SK-N-SH treated with all-trans-retinoic acid at 6 μM for 48 hours (cell line): ENCODE results near the gene NUMB.

ENCODE experiments used
- ATAC-seq: fragments of 200-7000 bp; cut with Tn5 transposase; 3 replicates; pipeline ENCODE4 v1.9.1; 2020; ENCODE audit warnings: mild to moderate bottlenecking, moderate library complexity
- BACH2 ChIP-seq: fragments of 250-450 bp; sonication (Bioruptor Pico); IDR thresholded peaks from 2 replicates; pipeline ENCODE4 v1.9.0; 2021; ENCODE audit warnings: mild to moderate bottlenecking, borderline replicate concordance
- CSDC2 ChIP-seq: fragments of 250-450 bp; sonication (Bioruptor Pico); IDR thresholded peaks from 2 replicates; pipeline ENCODE4 v1.5.0; 2020; ENCODE audit warnings: mild to moderate bottlenecking, moderate library complexity
- ESRRG ChIP-seq: fragments of 250-450 bp; sonication (Bioruptor Pico); IDR thresholded peaks from 2 replicates; pipeline ENCODE4 v1.6.1; 2021; ENCODE audit warnings: mild to moderate bottlenecking
- GLIS3 ChIP-seq: fragments of 250-450 bp; sonication (Bioruptor Pico); IDR thresholded peaks from 2 replicates; pipeline ENCODE4 v1.5.0; 2020; ENCODE audit warnings: mild to moderate bottlenecking, moderate library complexity
- ISL1 ChIP-seq: fragments of 250-450 bp; sonication (Bioruptor Pico); IDR thresholded peaks from 2 replicates; pipeline ENCODE4 v2.1.2; 2022; ENCODE audit warnings: mild to moderate bottlenecking, moderate library complexity
- OSR1 ChIP-seq: fragments of 250-450 bp; sonication (Bioruptor Pico); IDR thresholded peaks from 2 replicates; pipeline ENCODE4 v1.8.0; 2022; ENCODE audit warnings: moderate library complexity, mild to moderate bottlenecking, inconsistent platforms
- PATZ1 ChIP-seq: fragments of 250-450 bp; sonication (Bioruptor Pico); IDR thresholded peaks from 2 replicates; pipeline ENCODE4 v1.8.0; 2020; ENCODE audit warnings: mild to moderate bottlenecking, moderate library complexity, borderline replicate concordance
- POU6F1 ChIP-seq: fragments of 250-450 bp; sonication (Bioruptor Pico); IDR thresholded peaks from 2 replicates; pipeline ENCODE4 v1.8.0; 2021; ENCODE audit warnings: low read depth, mild to moderate bottlenecking, moderate library complexity, borderline replicate concordance
- PPARA ChIP-seq: fragments of 250-450 bp; sonication (Bioruptor Pico); IDR thresholded peaks from 2 replicates; pipeline ENCODE4 v1.5.0; 2020; ENCODE audit warnings: mild to moderate bottlenecking, borderline replicate concordance
- SNAI2 ChIP-seq: fragments of 250-450 bp; sonication (Bioruptor Pico); IDR thresholded peaks from 2 replicates; pipeline ENCODE4 v1.5.0; 2020; ENCODE audit warnings: mild to moderate bottlenecking, moderate library complexity
- TCF4 ChIP-seq: fragments of 250-450 bp; sonication (Bioruptor Pico); IDR thresholded peaks from 2 replicates; pipeline ENCODE4 v1.8.0; 2021; ENCODE audit warnings: mild to moderate bottlenecking, moderate library complexity, borderline replicate concordance
- TOX ChIP-seq: fragments of 250-450 bp; sonication (Bioruptor Pico); IDR thresholded peaks from 2 replicates; pipeline ENCODE4 v1.8.0; 2021; ENCODE audit warnings: mild to moderate bottlenecking, moderate library complexity, borderline replicate concordance
- TSHZ2 ChIP-seq: fragments of 250-450 bp; sonication (Bioruptor Pico); IDR thresholded peaks from 2 replicates; pipeline ENCODE4 v1.5.0; 2020; ENCODE audit warnings: mild to moderate bottlenecking, moderate library complexity
- ZC3H10 ChIP-seq: fragments of 250-450 bp; sonication (Bioruptor Pico); IDR thresholded peaks from 2 replicates; pipeline ENCODE4 v1.5.1; 2021; ENCODE audit warnings: mild to moderate bottlenecking, moderate library complexity
- ZFP3 ChIP-seq: fragments of 250-450 bp; sonication (Bioruptor Pico); IDR thresholded peaks from 2 replicates; pipeline ENCODE4 v1.5.0; 2020; ENCODE audit warnings: mild to moderate bottlenecking, moderate library complexity
- ZFP30 ChIP-seq: fragments of 450-650 bp; formaldehyde crosslinking; IDR thresholded peaks from 2 replicates; pipeline ENCODE4 v1.5.0; 2022; ENCODE audit warnings: mild to moderate bottlenecking, moderate library complexity
- ZNF565 ChIP-seq: fragments of 450-650 bp; formaldehyde crosslinking; conservative IDR thresholded peaks from 2 replicates; pipeline ENCODE4 v1.5.0; 2020; ENCODE audit warnings: low read depth, mild to moderate bottlenecking, moderate library complexity
- ZNF70 ChIP-seq: fragments of 450-650 bp; formaldehyde crosslinking; IDR thresholded peaks from 2 replicates; pipeline ENCODE4 v1.5.0; 2020; ENCODE audit warnings: mild to moderate bottlenecking, moderate library complexity
- ZNF8 ChIP-seq: fragments of 450-650 bp; formaldehyde crosslinking; IDR thresholded peaks from 2 replicates; pipeline ENCODE4 v1.5.0; 2020; ENCODE audit warnings: mild to moderate bottlenecking, moderate library complexity
- TF ChIP-seq, protein P1 (sequence below): fragments of 250-450 bp; sonication (Bioruptor Pico); IDR thresholded peaks from 2 replicates; pipeline ENCODE4 v1.5.1; 2020; ENCODE audit warnings: low read depth, mild to moderate bottlenecking, moderate library complexity

The NUMB gene

DNA sequence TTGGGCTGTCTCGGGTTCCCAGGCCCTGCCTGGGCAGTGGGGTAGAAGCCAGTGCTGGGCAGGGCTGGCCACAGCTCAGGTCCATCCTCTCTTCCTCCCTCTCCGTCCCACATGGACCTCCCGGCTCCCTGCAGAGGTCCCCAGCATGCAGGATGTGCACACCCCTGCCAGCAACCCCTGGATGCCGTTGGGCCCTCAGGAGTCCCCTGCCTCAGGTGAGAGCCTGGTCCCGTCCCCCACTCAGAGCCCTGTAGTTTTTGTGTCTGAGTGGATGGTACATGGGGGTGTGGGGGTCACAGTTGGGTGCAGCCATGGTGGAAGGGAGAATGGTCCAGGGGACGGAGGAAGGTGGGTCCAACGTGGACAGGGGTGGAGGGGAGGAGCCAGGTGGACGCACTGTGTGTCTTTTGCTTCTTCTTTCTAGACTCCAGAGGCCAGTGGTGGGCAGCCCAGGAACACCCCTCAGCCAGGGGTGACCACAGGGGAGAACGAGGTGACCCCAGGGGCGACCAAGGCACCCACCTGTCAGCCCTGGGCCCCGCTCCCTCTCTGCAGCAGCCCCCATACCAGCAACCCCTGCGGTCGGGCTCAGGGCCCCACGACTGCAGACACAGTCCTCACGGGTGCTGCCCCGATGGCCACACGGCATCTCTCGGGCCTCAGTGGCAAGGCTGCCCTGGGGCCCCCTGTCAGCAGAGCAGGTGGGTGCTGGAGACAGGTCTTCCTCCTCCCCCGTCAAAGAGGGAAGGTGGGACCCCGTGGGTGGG is 199.3 kb downstream of the NUMB start:
- TF ChIP-seq PPARA (CRISPR knock-in tag) (no peak), ISL1 (CRISPR knock-in tag) (no peak), ZNF70 (CRISPR knock-in tag) (no peak), ZFP3 (no peak), TOX (CRISPR knock-in tag) (no peak), ZC3H10 (CRISPR knock-in tag) (no peak), ZFP30 (CRISPR knock-in tag) (no peak)
- TF ChIP-seq, protein P1, sequence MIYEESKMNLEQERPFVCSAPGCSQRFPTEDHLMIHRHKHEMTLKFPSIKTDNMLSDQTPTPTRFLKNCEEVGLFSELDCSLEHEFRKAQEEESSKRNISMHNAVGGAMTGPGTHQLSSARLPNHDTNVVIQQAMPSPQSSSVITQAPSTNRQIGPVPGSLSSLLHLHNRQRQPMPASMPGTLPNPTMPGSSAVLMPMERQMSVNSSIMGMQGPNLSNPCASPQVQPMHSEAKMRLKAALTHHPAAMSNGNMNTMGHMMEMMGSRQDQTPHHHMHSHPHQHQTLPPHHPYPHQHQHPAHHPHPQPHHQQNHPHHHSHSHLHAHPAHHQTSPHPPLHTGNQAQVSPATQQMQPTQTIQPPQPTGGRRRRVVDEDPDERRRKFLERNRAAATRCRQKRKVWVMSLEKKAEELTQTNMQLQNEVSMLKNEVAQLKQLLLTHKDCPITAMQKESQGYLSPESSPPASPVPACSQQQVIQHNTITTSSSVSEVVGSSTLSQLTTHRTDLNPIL (CRISPR knock-in tag), result no peak
- ATAC-seq, result no peak

- TF ChIP-seq ZFP30 (CRISPR knock-in tag) (no peak), PPARA (CRISPR knock-in tag) (no peak), ESRRG (CRISPR knock-in tag) (no peak), ZNF8 (CRISPR knock-in tag) (no peak), ZC3H10 (CRISPR knock-in tag) (no peak), GLIS3 (CRISPR knock-in tag) (no peak), BACH2 (no peak), TOX (CRISPR knock-in tag) (no peak), OSR1 (no peak), POU6F1 (no peak), TCF4 (CRISPR knock-in tag) (no peak), ZFP3 (no peak), TSHZ2 (CRISPR knock-in tag) (no peak)
Measured at GRCh38 chr14:73258076-73258475, 200.3 kb downstream of the NUMB start.

DNA sequence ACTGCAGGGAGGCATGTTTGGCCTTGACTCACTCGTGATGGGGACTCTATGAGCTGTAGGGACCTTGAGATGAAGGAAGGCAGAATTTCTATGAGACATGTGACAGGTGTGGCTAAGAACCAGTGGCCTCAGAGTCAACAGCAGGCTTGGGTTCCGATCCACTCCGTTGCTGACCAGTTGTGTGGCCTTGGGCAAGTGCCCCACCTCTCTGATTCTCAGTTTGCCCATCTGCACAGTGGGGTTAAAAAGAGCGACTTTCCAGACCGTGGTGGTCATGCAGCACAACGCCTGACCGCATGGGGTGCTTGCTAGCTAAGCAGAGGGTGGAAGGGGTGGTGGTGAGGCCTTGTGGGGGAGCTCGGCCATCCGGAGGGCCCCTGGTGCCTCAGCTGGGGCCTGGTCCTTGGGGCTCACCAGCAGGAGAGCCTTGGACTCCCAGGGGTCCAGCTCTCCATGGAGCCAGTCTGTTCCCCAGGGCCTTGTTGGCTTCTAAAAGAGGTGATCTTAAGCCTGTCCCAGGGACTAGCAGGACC is 202.6 kb downstream of the NUMB start:
- ATAC-seq, result no peak
- no peak for TF ChIP-seq OSR1
- TF ChIP-seq CSDC2 (CRISPR knock-in tag), result no peak
- TF ChIP-seq TCF4 (CRISPR knock-in tag), result no peak
- no peak for TF ChIP-seq ISL1 (CRISPR knock-in tag)
- TF ChIP-seq ESRRG (CRISPR knock-in tag), result no peak
- no peak for TF ChIP-seq TOX (CRISPR knock-in tag)
- TF ChIP-seq ZFP30 (CRISPR knock-in tag), result no peak
- no peak for TF ChIP-seq ZNF565
- TF ChIP-seq PATZ1 (CRISPR knock-in tag), result no peak
- TF ChIP-seq ZNF70 (CRISPR knock-in tag), result no peak
- TF ChIP-seq PPARA (CRISPR knock-in tag), result no peak
- no peak for TF ChIP-seq SNAI2
- TF ChIP-seq ZC3H10 (CRISPR knock-in tag), result no peak
- TF ChIP-seq TSHZ2 (CRISPR knock-in tag), result no peak

More at GRCh38 chr14:73258076-73258475, 200.3 kb downstream of the NUMB start:
- ATAC-seq, result no peak
